Vagina (tissue), 2 donors: ENCODE data around the gene BNIP5.

ENCODE experiments used
- POLR2A ChIP-seq, 2 donors: fragments of 450-650 bp; IDR thresholded peaks; one replicate each; pipeline ENCODE4 v1.6.1; 2017; ENCODE audit warnings: antibody characterized with exemption in 2 of 2, mild to moderate bottlenecking in 2 of 2, moderate library complexity in 2 of 2
- TF ChIP-seq, protein P1 (sequence below), 3 experiments: fragments of 450-650 bp in 2 of 3; fragments of 200-600 bp in 1 of 3; sonication (generic) in 1 of 3; IDR thresholded peaks; one replicate each; pipeline ENCODE4 v1.5.1; 2017 to 2019; ENCODE audit warnings: antibody characterized with exemption in 3 of 3, mild to moderate bottlenecking in 2 of 3, moderate library complexity in 2 of 3

DNA sequence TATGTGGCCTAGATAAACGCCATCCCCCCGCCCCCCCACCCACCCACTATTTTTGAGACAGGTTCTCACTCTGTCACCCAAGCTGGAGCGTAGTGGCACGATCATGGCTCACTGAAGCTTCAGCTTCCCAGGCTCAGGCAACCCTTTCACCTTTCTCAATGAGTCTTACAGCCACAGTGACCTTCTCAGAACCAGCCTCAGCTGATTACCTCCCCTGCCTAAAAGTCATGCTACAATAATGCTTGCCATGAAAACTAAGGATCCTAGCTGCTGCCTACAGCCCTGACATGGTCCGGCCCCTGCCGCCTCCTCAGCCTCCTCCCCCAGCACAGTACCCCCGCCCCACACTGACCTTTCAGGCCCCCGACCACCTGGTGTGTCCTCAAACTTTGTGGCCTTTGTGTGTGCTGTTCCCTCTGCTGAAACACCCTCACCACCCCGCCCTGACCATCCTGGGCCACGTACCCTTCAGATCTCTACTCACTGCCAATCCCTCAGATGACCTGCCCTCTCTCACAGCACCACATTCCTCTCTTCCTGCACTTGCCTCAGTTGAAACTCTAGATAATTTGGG lies 35.5 kb downstream of the BNIP5 start:
- TF ChIP-seq, protein P1, sequence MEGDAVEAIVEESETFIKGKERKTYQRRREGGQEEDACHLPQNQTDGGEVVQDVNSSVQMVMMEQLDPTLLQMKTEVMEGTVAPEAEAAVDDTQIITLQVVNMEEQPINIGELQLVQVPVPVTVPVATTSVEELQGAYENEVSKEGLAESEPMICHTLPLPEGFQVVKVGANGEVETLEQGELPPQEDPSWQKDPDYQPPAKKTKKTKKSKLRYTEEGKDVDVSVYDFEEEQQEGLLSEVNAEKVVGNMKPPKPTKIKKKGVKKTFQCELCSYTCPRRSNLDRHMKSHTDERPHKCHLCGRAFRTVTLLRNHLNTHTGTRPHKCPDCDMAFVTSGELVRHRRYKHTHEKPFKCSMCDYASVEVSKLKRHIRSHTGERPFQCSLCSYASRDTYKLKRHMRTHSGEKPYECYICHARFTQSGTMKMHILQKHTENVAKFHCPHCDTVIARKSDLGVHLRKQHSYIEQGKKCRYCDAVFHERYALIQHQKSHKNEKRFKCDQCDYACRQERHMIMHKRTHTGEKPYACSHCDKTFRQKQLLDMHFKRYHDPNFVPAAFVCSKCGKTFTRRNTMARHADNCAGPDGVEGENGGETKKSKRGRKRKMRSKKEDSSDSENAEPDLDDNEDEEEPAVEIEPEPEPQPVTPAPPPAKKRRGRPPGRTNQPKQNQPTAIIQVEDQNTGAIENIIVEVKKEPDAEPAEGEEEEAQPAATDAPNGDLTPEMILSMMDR (IDR thresholded peaks at IDR 0.05): no peak
- no peak for TF ChIP-seq POLR2A (IDR thresholded peaks at IDR 0.05)
